GM12892 (cell line): Measurements from ENCODE around the gene MUC3A.

Experiments
- POLR2A ChIP-seq: IDR thresholded peaks from 2 replicates; pipeline ENCODE4 v1.6.1; 2011; ENCODE audit warnings: low read depth, low read length, control low read depth
- POLR2AphosphoS5 ChIP-seq: IDR thresholded peaks from 2 replicates; pipeline ENCODE4 v1.6.1; 2011; ENCODE audit warnings: low read depth, low read length, control low read depth
- TAF1 ChIP-seq: IDR thresholded peaks from 2 replicates; pipeline ENCODE4 v1.6.1; 2011; ENCODE audit warnings: low read depth, mild to moderate bottlenecking, control low read depth, low read length, borderline replicate concordance

GRCh38 chr7:100957832-100958421 lies 8.6 kb downstream of the MUC3A start:
- no peak for TF ChIP-seq POLR2A
- no peak for TF ChIP-seq TAF1
- no peak for TF ChIP-seq POLR2AphosphoS5
